Measurements from ENCODE around the gene ITLN1.

DNA sequence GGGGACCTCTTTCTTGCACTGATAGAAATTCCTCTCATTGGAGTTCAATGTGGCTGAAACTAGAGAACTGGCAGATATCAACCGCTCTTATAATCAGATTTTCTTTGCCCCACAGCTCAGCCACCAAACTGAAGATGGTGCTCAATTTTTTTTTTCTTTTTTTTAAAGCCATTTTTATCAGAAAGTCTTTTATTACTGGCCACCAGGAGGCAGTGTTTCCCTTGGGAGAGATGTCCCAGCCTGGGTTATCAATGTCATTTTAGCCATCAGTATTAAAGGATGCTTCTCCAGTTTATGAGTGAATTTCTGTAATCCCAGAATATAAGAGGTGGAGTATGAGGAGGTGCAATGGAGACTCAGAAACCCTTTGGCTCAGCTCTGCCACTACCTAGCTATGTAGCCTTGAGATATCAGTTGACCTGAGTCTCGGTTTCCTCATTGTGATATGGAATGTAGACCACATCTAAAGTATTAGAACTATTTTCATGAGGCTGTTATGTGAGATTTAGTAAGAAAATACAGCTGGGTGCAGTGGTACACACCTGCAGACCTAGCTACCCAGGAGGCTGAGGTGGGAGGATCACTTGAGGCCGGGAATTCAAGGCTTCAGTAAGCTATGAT, 49.9 kb downstream of the ITLN1 start:
- TF ChIP-seq, protein P1, sequence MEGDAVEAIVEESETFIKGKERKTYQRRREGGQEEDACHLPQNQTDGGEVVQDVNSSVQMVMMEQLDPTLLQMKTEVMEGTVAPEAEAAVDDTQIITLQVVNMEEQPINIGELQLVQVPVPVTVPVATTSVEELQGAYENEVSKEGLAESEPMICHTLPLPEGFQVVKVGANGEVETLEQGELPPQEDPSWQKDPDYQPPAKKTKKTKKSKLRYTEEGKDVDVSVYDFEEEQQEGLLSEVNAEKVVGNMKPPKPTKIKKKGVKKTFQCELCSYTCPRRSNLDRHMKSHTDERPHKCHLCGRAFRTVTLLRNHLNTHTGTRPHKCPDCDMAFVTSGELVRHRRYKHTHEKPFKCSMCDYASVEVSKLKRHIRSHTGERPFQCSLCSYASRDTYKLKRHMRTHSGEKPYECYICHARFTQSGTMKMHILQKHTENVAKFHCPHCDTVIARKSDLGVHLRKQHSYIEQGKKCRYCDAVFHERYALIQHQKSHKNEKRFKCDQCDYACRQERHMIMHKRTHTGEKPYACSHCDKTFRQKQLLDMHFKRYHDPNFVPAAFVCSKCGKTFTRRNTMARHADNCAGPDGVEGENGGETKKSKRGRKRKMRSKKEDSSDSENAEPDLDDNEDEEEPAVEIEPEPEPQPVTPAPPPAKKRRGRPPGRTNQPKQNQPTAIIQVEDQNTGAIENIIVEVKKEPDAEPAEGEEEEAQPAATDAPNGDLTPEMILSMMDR (IDR thresholded peaks at IDR 0.05), result peak in 2 of 3 donors; percentile 49 to 61
- no peak for TF ChIP-seq POLR2A (IDR thresholded peaks at IDR 0.05)

Data from ovary (tissue), 3 donors.